HG02981 (cell line): ENCODE results near the gene CPNE8.
"Not testable (repeated sequence)": the region's sequence is repeated elsewhere in the genome, so short reads cannot be mapped to it uniquely, and the experiment has no call there.

Source experiments
- ATAC-seq: cut with Tn5 transposase; IDR thresholded peaks from one replicate; pipeline ENCODE4 v1.9.1; 2021; ENCODE audit warnings: mild to moderate bottlenecking, moderate library complexity; ENCODE audit not compliant: unreplicated experiment

CPNE8 gene

DNA sequence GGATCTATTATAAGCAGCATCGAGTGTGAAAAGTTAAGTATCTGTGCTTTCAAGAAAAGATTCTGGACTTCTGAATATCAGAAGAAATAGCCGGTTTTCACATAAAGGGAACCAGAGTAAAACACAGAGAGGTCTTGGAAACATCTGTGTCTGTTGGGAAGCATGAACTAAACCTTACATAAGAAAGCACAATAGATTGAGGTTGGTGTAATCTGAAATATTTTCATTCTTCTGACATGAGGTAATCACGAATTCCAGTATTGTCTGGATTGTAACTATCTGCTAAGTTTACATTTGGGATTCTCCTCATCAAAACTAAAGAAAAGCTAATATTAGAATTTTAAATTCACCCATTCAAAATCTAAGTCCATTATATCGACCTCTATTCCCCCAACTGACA is 161.3 kb downstream of the CPNE8 start:
- ATAC-seq = no peak

GRCh38 chr12:38742496-38742895 is 162.9 kb downstream of the CPNE8 start:
- ATAC-seq = not testable (repeated sequence)

DNA sequence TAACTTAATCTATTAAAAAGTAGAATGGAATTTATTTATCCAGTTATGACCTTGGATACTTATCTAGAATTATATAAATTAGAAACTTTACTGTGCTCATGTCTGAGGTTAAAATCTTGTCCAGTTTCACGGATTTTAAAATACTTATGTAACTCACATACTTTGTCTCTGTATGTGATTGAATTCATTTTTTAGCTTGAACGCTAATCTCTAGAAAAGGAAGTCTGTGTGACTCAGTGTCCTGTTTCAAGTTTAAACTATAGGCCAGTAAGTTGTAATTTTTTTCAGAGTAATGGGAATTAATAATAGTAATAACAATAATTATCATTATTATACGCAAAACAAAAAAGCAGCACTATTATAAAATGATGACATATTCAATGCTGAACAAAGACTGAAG is 168.6 kb downstream of the CPNE8 start:
- ATAC-seq = no peak

- no peak for ATAC-seq
Measured at GRCh38 chr12:38732761-38733160, 172.6 kb downstream of the CPNE8 start.

GRCh38 chr12:38728894-38729293 is 176.5 kb downstream of the CPNE8 start:
- no peak for ATAC-seq

- no peak for ATAC-seq
Measured at GRCh38 chr12:38721611-38722252, 183.7 kb downstream of the CPNE8 start.

DNA sequence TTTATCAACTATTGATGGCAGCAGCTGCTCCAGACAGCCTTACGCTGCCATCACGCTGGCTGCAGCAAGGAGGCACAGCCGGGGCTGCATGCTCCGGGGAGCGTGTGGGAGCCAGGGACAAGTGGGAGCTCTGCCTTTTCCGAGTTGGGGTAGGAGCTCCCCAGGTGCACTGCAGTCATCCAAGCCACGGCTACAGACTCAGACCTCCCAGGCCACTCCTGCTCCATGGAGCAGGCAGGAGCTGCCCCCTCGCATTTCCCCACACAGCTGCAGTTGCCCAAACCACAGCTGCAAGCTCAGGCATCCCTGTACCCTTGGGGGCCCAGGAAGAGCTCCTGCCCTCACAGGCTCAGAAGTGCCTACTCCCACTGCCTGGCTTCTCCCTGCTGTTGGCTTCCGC is 184.7 kb downstream of the CPNE8 start:
- no peak for ATAC-seq

- no peak for ATAC-seq
Measured at GRCh38 chr12:38713294-38713693, 192.1 kb downstream of the CPNE8 start.

DNA sequence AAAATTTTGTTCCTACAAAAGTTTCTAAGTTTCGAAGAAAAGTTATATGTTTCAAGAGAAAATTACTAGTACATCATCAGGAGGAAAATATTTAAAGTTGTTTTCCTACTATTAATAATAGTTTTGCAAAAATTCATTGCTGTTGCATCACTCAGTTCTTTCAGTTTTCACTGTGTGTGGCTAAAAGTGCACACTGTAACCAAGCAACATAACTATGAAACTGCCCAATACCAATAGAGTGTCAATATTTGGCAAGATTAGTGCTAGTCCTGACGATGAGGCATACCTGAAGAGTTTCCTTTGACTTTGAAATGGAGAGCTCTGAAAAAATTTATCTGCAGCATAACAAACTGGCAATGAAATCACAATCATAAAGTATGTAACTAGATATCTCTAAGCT is 194.3 kb downstream of the CPNE8 start:
- peak; percentile 91 for ATAC-seq

DNA sequence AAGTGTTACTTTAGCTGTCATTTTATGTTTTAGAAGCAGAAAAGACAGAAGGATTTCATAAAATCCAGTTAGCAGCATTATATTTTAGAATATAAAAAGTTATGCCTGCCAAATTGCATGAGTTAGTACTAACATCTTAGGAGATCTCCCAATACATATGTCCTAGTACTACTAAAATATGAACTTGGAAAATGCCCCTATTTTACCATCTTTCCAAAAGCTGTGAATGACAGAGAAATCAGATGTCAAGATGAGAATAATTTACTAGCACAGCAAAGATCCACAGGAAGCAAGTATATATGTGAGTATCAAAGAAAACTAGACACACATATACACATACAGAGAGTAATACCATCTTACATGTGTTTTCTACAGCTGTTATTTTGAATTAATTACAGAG is 196.9 kb downstream of the CPNE8 start:
- ATAC-seq = no peak

DNA sequence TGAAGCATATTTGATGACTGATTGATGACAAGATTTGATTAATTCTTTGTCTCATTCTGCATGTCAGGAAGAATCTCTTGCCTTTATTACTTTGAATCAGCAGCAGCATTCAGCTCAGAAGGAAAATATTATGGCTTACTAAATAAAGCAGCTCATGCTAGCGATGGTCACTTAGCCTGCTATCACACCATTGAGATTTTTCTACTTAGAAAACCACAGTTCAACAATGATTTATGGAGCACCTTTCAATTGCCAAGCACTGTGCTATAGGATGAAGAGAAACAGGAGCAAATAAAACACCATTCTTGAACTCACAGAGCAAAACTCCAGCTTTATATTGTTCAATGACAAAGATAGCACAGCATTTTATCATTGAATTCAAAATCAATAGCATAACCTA is 197.7 kb downstream of the CPNE8 start:
- no peak for ATAC-seq

DNA sequence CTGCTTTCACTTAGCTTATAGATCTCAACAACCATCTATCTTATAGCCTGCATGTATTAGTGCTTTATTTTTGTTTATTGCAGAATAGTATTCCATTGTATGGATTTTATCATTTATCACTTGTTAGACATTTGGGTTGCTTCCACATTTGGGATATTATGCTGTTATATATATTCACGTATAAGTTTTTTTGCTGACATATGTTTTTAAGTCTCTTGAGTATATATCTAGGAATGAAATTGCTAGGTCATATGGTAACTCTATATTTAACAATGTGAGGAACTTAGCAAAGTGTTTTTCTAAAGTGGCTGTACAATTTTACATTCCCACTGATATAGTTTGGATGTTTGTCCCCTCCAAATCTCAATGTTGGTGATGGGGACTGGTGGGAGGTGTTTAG is 208.1 kb downstream of the CPNE8 start:
- ATAC-seq = no peak

DNA sequence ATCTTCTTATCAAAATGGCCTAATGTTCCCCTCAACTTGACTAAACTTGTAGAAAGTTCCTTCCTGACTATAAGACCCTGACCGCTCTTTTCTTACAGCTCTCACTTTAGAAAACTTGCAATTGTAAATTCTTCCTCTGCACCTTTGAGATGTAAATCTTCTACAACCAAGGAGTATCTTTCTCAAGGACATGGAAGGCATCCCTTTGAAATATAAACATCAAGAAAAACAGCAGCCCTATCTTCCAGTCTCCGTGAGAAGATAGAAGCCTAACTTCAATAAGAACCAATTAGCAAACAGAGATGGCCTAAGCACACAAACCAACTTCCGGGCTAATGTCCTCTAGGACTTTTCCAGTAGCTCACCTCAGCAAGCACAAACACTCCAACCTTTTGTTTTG is 210.3 kb downstream of the CPNE8 start:
- no peak for ATAC-seq

DNA sequence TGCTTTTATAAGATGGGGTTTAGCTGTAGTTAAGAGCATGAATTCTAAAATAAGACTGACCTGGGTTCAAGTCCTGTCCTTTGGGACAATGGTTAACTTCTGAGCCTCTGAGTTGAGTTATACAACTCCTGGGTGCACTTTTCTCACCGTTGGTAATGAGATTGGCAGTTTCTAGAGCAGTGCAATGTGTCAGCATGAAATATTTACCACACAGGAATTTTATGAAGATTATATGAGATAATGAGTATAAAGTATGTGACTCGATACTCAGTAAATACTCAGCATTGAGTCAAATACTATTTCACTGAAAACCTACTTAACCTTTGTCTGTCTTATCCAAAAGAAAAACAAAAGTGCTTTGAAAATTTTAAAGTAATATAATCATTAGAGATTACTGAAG is 214.2 kb downstream of the CPNE8 start:
- no peak for ATAC-seq

- no peak for ATAC-seq
Measured at GRCh38 chr12:38690646-38691045, 214.7 kb downstream of the CPNE8 start.

DNA sequence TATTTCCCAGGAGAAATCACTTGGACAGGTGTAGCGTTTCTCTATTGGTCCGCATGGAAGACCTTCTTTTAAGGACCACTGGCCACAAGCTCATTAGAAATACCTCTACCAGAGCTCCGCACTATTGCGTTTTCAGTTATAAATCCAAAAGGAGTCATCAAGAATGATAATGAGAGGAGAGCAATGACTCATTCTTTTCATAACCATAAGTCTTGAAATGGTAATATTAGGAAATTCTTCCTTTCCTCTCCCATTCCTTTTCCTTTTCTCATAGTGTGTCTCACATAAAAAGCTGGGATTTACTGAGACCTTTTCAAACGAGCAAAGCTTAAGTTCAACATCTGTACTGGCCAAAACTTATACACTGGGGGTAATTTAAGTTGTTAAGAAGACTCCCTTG is 215.7 kb downstream of the CPNE8 start:
- ATAC-seq = no peak

DNA sequence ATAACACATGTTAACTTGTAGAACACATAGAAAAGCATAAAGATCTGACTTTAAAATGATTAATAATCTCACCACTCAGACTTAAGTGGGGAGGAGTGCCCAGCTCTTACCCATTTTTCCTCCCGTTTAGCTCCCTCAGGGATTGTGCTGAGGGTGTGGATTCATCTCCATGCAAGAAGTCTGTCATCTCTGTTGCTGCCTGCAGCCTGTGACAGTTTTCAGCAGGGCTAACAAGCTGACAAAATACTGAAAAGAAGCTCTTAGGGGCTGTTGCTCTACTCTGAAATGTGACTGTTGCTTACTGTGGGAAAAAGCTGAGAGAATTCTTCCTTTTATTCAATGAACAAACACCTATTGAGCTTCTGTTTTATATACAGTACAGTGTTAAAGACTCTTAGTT is 216.2 kb downstream of the CPNE8 start:
- ATAC-seq = no peak

DNA sequence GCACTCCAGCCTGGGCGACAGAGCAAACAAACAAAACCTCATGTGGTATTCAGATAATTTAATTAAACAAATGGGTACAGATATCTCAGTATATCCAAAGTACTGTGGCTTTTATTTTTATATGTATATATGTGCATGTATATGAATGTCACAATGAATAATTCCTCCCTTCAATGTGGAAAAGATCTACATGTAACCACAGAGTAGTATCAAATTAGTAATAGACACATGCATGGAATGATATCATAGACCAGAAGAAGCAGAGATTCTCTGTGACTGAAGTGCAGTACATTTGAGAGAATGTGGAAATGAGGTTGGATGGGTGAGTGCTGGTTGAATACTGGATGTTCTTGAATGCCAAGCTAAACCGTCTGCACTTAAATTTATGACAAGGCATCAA is 222.9 kb downstream of the CPNE8 start:
- no peak for ATAC-seq

DNA sequence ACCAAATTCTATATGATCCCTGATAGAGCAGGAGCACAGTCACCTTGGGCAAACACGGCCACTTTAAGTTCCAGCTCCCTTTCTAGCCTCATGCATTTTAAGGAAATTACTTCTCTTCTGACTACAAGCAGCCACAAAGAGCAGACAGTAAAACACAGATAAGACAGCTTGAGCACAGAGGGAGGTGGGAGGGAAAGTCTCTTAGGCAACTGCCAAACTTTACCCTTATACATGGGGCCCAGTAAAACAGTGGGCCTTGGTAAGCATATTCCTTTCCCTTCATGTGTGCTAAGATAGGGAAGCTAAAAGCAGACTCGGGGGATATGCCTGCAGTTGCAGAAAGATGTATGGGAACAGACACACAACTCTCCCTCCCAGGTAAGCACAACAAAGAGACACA is 235.9 kb downstream of the CPNE8 start:
- no peak for ATAC-seq

DNA sequence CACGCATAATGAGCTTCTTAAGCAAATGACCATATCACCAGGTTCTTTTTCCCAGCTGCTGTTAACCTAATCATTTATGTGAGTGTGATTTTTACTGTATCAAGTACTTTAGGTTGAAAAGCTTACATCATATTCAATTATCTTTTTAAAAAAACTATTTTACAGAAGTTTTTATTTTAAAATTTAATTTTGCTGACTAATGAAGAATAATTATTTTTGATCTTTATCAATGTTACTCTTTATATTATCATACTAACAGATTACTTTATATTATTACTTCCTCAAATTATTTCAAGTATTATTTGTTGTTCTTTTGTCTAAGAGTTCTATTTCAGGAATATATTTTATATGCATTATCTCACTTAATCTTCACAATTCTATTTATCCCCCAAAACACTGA is 236.3 kb downstream of the CPNE8 start:
- no peak for ATAC-seq

DNA sequence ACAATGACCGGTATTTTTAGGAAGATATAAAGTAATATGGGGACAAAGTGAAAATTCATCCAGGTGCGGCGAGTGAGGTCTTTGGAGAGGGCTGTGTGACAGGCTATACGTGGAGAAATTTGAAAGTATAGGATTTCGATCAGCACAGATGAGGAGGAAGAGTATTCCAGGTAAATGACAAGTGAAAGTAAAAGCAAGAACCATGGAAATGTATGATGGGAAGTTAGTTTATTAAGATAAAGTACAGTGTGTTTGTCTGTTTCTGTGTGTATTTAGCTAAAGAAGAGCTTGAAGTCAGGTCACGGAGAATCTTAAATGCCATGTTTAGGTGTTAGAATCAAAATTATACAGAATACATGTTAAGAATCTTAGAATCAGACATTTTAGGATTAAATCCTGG is 239.0 kb downstream of the CPNE8 start:
- no peak for ATAC-seq

- ATAC-seq = peak; percentile 75
Measured at GRCh38 chr12:38664661-38665269, 240.6 kb downstream of the CPNE8 start.

GRCh38 chr12:38662829-38663228 is 242.6 kb downstream of the CPNE8 start:
- ATAC-seq = no peak
